Right cardiac atrium (tissue), 5 donors: Measurements from ENCODE around the gene LMF1. TPM values are rescaled to one million over a fixed set of nuclear protein-coding genes. Genes with fewer than 3 reads are reported as not detected.
A peak's percentile ranks its signal among the peaks of the same experiment; 100 is the strongest.
"Not testable (repeated sequence)": the region's sequence is repeated elsewhere in the genome, so short reads cannot be mapped to it uniquely, and the experiment has no call there.

ENCODE experiments used
- ATAC-seq, 2 donors: fragments of 200-7000 bp; cut with Tn5 transposase; one replicate each; pipeline versions ENCODE4 v1.8.0 to v1.9.1; 2020; ENCODE audit warnings: moderate library complexity in 2 of 2, mild to moderate bottlenecking in 1 of 2
- DNase-seq, 3 donors: peaks; one replicate each; pipeline ENCODE4 v3.0.0-alpha.2; 2020
- H3K27ac ChIP-seq: one replicate; pipeline ENCODE4 v1.5.1; 2013; ENCODE audit warnings: mild to moderate bottlenecking, low read length, control low read depth, moderate library complexity
- H3K27me3 ChIP-seq: one replicate; pipeline ENCODE4 v1.6.1; 2013; ENCODE audit not compliant: control insufficient read depth, insufficient read depth
- H3K4me1 ChIP-seq: one replicate; pipeline ENCODE4 v1.6.1; 2013; ENCODE audit warnings: low read length; ENCODE audit not compliant: control insufficient read depth, insufficient read depth
- H3K4me3 ChIP-seq: one replicate; pipeline ENCODE4 v1.5.1; 2013; ENCODE audit warnings: low read length, control low read depth
- H3K9me3 ChIP-seq: one replicate; pipeline ENCODE4 v1.6.1; 2013; ENCODE audit warnings: low read length; ENCODE audit not compliant: control insufficient read depth
- WGBS: extraction: QIAGEN DNeasy Blood & Tissue Kit; methylation state at CpG from one replicate; pipeline ENCODE4 v1.1.7; 2013; 5-methylcytosine and 5-hydroxymethylcytosine counted together
- intact Hi-C, 4 donors: fragments of 100-400 bp; cut with DNase I; formaldehyde crosslinking; loops; one replicate each; pipeline versions ENCODE4 v1.11.0 to v1.14.0; 2022 to 2023
- polyA plus RNA-seq: library from polyadenylated mRNA; stranded (reverse); fragments of 200-250 nt; gene quantifications from one replicate; pipeline ENCODE4 v1.2.3, GENCODE V29; 2013
- total RNA-seq, 4 donors: library from RNA; stranded (reverse); fragmentation: NEBNext Ultra II Directional; extraction: Animal tissue kit (Norgen Biotek cat#: 25700); gene quantifications; one replicate each; pipeline ENCODE4 v1.2.1, GENCODE V29; 2021
- donor health status: healthy with polysubstance abuse.
- donor health status: DM: no; HTN: yes; CAD: no.
- donor health status: DM: no; HTN: no; CAD: no.
- donor health status: DM: no; HTN: yes; CAD: no; lungs with severe emphysema.
- donor health status: DM: yes; HTN: yes; CAD: no.

Gene LMF1
- total and polyA plus RNA-seq, 5 donors: 7.8 to 13.3 (median 10.8) TPM

DNA sequence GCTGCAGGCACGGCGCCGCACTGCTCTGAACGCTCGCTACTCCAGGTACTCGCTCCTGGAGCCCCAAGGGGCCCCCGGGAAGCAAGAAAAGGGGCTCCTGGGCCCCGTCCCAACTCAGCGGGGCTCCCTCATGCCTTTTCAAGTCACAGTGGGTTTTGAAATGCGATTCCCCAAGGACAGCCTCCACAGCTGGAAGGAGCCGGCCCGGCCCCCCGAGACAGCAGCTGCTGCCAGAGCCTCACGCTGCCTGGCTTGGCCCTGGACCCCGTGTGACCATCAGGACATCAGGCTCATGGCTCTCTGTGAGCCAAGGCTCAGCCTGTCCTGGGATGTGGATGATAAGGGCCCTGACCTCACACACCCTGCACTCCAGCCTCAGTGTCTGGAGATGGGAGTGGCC lies 80.6 kb downstream of the LMF1 start:
- Histone ChIP-seq H3K4me3 (no peak overlapping the region), H3K27me3 (no peaks in the 10 kb centered on the region), H3K27ac (no peak overlapping the region), H3K9me3 (no peaks in the 10 kb centered on the region), H3K4me1 (no peaks in the 10 kb centered on the region)
- ATAC-seq (peak; percentile 15 to 56), DNase-seq (peak; percentile 19 to 82 (median 78))
- intact Hi-C loops: no loop called here
- WGBS: 72% methylated on average over 15 of the region's 15 CpGs

DNA sequence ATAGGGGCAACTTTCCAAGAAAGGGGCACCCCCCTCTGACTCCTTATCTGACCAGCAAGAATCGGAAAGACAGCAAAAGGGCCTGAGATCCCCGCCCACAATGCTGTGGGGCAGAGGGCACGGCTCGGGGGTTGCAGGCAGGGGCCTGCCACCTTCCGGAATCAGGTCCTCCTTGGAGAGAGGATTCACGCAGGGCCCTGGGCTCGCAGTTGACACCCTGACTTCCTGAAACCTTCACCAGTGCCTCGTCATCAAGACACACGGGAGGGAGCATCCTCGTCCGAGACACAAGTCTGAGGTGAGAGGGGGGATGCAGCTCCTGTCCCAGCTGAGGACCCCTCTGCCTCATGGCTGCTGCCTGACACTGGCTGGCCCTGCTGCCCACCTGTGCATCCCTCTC lies 81.2 kb downstream of the LMF1 start:
- ATAC-seq (no peak), DNase-seq (peak; percentile 1 to 21 (median 10))
- Histone ChIP-seq H3K4me3 (no peak overlapping the region), H3K4me1 (no peaks in the 10 kb centered on the region), H3K27me3 (no peaks in the 10 kb centered on the region), H3K27ac (no peak overlapping the region), H3K9me3 (no peaks in the 10 kb centered on the region)
- intact Hi-C loops: no loop called here
- 79% methylated on average over 11 of the region's 11 CpGs for WGBS

DNA sequence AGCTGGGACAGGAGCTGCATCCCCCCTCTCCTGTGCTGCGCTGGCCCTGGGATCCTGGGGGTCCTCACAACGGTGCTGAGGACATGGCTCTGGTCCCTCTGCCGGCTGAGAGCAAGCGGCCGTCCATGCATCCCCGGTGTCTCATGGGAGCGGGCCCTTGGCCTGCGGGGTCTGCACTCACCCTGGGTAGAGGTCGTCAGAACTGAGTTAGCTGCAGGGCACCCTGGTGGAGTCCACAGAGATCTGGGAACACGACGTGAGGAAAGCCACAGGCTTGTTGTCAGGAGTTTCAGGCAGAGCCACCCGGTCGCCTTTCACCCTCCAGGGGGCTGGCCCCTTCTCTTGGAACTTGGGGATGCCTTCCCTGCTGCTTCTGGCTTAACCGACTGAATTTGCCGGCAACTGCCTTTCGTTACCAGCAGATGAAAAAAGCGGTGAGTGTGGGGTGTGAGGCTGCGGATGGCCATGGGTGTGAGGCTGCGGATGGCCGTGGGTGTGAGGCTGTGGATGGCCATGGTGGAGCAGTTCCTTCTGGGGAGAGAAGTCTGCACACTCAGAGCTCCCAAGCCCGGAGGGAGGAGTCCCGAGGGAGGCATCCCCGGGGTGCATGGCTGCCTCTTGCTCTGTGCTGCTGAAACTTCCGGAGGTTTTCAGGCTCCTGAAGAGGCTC lies 81.7 kb downstream of the LMF1 start:
- 88% methylated on average over 24 of the region's 24 CpGs for WGBS
- H3K27ac ChIP-seq: no peak overlapping the region
- DNase-seq: peak; percentile 3 to 40 (median 34)
- H3K9me3 ChIP-seq: no peaks in the 10 kb centered on the region
- no peak for ATAC-seq
- no peaks in the 10 kb centered on the region for H3K27me3 ChIP-seq
- no peak overlapping the region for H3K4me3 ChIP-seq
- intact Hi-C loops: no loop called here
- no peaks in the 10 kb centered on the region for H3K4me1 ChIP-seq

DNA sequence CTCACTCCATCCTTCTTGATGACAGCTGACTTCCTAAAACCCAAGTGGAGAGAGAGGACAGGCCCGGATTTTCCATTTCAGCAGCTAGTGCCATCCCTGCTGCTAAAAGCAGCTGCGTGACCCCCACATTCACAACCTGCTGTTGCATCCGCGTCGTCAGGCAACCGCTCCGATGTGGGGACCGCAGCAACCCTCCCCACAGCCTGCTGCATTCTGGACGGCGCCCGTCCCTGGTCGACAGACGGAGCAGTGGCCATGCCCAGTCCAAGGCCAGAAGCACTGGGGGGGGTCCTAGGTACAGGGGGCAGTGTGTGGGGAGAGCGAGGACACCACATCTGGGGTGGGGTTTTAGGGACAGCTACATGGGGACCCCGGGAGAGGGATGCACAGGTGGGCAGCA lies 82.3 kb downstream of the LMF1 start:
- 96% methylated on average over 14 of the region's 15 CpGs for WGBS
- H3K27me3 ChIP-seq, ATAC-seq, intact Hi-C loops, H3K4me3 ChIP-seq, H3K27ac ChIP-seq, H3K9me3 ChIP-seq, H3K4me1 ChIP-seq: not testable (repeated sequence)
- DNase-seq: peak; percentile 4 to 41 (median 26)

DNA sequence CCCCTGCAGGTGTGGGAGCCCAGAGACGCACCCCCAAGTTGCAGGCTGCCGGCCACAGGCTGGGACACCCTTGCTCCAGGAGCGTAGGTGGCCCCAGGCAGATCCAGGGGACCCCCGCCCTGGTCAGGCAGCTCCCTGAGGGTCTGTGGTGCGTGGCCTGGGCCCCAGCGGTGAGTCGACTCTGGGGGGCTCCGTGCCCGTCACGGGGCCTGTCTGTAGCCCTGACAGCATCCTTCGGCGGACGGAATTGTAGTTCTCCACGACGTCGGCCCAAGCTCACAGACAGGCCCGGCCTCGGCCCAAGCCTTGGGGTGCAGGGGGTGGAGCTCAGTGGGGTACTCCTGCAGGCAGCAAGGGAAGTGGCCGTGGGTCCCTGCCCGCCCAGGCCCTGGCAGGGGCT lies 82.9 kb downstream of the LMF1 start:
- no peak overlapping the region for H3K27ac ChIP-seq
- H3K27me3 ChIP-seq: no peaks in the 10 kb centered on the region
- H3K4me3 ChIP-seq: no peak overlapping the region
- DNase-seq (peak; percentile 5 to 63 (median 12)), ATAC-seq (no peak)
- H3K4me1 ChIP-seq: no peaks in the 10 kb centered on the region
- WGBS: 95% methylated on average over 20 of the region's 20 CpGs
- H3K9me3 ChIP-seq: no peaks in the 10 kb centered on the region
- intact Hi-C loops: no loop called here

DNA sequence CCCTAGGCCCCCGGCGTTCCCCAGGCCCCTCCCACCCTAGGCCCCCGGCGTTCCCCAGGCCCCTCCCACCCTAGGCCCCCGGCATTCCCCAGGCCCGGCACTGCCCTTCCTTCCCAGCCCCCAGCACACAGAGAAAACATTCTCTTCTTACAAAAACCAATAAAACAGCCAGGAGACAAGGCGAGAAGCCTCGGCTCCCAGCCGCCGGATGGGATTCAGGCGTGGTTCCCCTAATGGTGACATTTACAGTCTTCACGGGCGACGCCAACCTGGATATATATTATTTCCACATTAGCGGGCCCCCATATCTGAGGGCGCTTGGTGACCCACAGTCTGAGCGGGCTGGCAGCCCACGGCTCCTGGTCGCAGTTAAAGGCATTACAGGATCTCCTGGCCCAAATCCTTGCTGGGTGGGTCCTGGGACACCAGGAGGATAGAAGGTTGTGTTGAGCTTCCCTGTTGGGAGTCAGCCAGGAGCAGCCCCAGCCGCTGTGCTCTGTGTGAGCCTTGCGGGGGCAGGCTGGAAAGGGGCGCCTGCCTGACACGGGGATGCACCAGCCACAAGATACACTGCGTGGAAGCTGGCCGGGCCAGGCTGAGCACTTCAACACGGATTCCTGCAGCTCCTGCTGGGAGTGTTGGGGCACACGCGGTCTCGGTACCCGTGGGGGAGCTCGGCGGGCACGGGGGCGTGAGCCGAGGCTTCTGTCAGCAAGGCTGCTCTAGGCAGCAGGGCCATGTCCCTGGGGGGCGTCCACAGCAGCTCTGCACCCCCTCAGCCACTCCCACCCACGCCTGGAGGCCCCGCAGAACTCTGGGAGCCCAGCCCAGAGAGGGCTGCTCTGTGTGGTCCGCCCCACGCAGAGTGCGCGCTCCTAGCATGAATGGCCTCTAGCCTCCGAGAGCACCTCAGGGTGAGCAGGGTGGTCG lies 83.7 kb downstream of the LMF1 start:
- Histone ChIP-seq H3K27ac (no peak overlapping the region), H3K4me3 (no peak overlapping the region), H3K4me1 (no peaks in the 10 kb centered on the region), H3K9me3 (no peaks in the 10 kb centered on the region), H3K27me3 (no peaks in the 10 kb centered on the region)
- WGBS: 52% methylated on average over 42 of the region's 44 CpGs
- peak; percentile 10 to 45 (median 35) for DNase-seq
- ATAC-seq: no peak
- intact Hi-C loops: no loop called here

DNA sequence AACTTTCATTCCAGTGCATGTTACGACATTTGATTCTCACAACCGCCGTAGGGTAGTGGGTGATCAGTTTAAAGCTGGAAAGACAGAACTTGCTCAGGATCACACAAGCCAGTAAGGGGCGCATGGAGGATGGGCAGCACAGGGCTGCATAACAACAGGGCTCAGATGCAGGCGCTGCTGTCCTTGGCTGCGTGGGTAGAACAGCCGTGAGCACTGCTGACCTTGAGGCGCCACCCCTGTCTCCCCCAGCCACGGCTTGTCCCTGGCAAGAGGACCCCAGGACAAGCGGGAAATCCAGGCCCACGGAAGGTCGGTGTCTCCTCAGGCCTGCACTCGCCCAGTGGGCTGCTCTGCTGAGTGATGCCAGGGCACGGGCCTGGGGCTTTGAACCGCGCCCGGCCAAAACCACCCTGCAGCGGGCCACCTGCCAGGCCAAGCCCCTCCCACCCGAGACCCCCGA lies 84.7 kb downstream of the LMF1 start:
- no peak overlapping the region for H3K4me3 ChIP-seq
- intact Hi-C loops: no loop called here
- DNase-seq (peak; percentile 8 to 32 (median 30)), ATAC-seq (no peak)
- no peaks in the 10 kb centered on the region for H3K4me1 ChIP-seq
- 40% methylated on average over 20 of the region's 20 CpGs for WGBS
- H3K27ac ChIP-seq: peak overlapping the region; percentile 33
- no peaks in the 10 kb centered on the region for H3K27me3 ChIP-seq
- H3K9me3 ChIP-seq: no peaks in the 10 kb centered on the region

DNA sequence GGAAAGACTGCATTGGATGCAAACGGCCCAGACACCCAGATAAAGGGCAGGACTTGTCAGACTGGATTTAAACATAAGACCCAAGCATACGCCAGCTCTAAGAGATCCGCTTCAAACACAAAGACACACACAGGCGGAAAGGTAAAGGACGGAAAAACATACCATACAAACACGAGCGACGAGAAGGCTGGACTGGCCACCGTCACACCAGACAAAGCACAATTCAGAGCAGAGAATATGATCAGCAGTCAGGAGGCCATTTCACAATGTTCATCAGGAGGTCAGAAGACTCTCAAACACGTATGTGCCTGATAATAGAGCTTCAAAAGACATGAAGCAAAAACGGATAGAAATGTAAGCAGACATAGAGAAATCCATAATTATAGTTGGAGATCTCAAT lies 85.4 kb downstream of the LMF1 start:
- ATAC-seq: no peak
- 86% methylated on average over 11 of the region's 11 CpGs for WGBS
- Histone ChIP-seq H3K4me1 (no peaks in the 10 kb centered on the region), H3K27me3 (no peaks in the 10 kb centered on the region), H3K4me3 (no peak overlapping the region), H3K27ac (no peak overlapping the region), H3K9me3 (no peaks in the 10 kb centered on the region)
- peak in 1 of 3 donors; percentile 9 for DNase-seq
- intact Hi-C loops: no loop called here

DNA sequence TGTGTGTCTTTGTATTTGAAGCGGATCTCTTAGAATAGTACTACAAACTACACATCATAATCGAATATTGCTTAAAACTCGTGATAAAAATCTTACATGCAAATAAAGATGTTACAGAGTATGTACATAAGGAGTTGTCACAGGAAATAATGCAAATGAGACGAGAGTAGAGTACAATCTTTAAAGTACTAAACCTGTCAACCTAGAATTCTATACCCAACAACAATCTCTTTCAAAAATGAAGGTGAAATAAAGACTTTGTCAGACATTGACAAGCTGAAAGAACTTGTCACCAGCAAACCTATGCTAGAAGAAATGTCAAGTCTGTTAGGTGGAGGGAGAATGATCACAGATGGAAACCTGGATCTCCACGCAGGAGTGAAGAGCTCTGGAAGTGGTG lies 86.6 kb downstream of the LMF1 start:
- Histone ChIP-seq H3K4me1 (no peaks in the 10 kb centered on the region), H3K27me3 (no peaks in the 10 kb centered on the region), H3K4me3 (no peak overlapping the region), H3K9me3 (no peaks in the 10 kb centered on the region), H3K27ac (no peak overlapping the region)
- intact Hi-C loops: no loop called here
- DNase-seq (no peak), ATAC-seq (no peak)
- 95% methylated on average over 5 of the region's 5 CpGs for WGBS

DNA sequence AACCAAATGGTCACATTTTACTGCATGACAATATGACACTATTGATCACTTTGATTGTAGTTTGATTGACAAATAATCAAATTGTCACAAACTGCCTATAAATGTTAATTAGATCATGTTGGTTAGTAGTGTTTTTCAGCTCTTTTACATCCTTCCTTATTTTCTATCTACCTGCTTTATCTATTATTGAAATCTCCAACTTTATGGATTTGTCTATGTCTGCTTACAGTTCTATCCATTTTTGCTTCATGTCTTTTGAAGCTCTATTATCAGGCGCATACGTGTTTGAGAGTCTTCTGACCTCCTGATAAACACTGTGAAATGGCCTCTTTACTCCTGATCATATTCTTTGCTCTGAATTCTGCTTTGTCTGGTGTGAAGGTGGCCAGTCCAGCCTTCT lies 87.0 kb downstream of the LMF1 start:
- DNase-seq (no peak), ATAC-seq (no peak)
- Histone ChIP-seq H3K4me1 (no peaks in the 10 kb centered on the region), H3K4me3 (no peak overlapping the region), H3K9me3 (no peaks in the 10 kb centered on the region), H3K27me3 (no peaks in the 10 kb centered on the region), H3K27ac (no peak overlapping the region)
- intact Hi-C loops: no loop called here
- 99% methylated on average over 2 of the region's 2 CpGs for WGBS

DNA sequence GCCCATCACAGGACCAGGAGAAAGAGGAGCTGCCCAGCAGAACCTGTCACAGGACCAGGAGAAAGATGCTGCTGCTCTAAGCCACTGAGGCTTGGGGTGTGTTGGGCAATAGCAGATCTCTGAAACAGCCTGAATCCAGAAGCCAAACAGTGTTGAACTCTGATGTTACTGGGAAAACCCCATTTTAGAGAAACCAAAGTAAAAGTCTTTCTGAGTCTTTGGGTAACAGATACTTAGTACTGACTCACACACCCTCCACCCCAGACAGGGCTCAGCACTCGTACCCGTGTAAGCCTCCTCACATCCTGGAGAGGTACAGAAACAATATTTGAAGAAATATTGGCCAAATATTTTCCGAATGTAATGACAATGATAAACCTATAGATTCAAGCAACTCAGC lies 87.4 kb downstream of the LMF1 start:
- no peak overlapping the region for H3K4me3 ChIP-seq
- intact Hi-C loops: no loop called here
- H3K27me3 ChIP-seq: no peaks in the 10 kb centered on the region
- ATAC-seq (no peak), DNase-seq (no peak)
- no peaks in the 10 kb centered on the region for H3K9me3 ChIP-seq
- H3K4me1 ChIP-seq: no peaks in the 10 kb centered on the region
- H3K27ac ChIP-seq: no peak overlapping the region
- 94% methylated on average over 3 of the region's 3 CpGs for WGBS
